GM19455 (cell line): ENCODE results near the gene FAM98C.
A peak's percentile ranks its signal among the peaks of the same experiment; 100 is the strongest.

ENCODE experiments used
- ATAC-seq: cut with Tn5 transposase; IDR thresholded peaks from one replicate; pipeline ENCODE4 v1.9.1; 2021; ENCODE audit not compliant: unreplicated experiment

The FAM98C gene

DNA sequence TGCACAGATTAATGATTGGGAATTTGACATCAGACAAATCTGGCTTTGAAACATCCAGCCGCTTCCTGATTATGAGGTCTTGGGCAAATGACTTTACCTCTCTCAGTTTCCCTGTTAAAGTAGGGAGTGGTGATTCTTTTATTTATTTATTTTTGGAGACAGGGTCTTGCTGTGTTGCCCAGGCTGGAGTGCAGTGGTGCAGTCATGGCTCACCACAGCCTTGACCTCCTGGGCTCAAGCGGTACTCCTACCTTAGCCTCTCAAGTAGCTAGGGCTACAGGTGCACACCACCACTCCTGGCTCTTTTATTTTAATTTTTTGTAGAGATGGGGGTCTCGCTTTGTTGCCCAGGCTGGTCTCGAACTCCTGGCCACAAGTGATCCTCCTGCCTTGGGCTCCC, 25.8 kb upstream of the FAM98C start:
- no peak for ATAC-seq

DNA sequence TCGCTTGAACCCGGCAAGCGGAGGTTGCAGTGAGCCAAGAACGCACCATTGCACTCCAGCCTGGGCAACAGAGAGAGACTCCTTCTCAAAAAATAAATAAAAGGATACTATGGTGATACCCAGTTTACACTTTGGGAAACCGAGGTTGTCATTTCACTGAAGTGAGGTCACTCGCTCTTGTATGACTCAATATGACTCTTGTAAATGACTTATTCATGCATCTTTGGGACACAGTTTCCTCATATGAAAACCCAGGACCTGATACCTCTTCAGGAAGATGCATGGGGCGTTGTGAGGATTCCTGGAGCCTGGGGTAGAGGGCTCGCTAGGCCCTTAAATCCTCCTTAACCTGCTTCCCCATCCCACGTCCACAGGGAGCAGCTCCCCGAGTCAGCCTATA, 24.0 kb upstream of the FAM98C start:
- no peak for ATAC-seq

GRCh38 chr19:38381138-38381537, 21.8 kb upstream of the FAM98C start:
- ATAC-seq = no peak

DNA sequence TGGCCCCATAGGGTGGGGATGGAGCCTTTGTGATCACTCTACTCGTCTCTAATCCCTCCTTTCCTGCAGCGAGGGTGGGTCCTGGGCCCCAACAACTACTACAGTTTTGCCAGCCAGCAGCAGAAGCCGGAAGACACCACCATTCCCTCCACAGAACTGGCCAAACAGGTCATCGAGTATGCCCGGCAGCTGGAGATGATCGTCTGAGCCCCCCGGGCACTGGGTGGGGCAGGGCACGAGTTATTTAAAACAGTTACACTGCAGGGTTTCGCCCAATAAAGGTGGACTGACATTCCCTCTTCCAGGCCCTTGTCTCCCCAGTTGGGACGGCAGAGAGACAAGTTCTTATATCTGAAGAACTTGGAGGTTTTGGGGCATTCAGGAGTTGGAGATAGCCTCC, 19.7 kb upstream of the FAM98C start:
- ATAC-seq = no peak

GRCh38 chr19:38383743-38384142, 19.1 kb upstream of the FAM98C start:
- ATAC-seq = no peak

DNA sequence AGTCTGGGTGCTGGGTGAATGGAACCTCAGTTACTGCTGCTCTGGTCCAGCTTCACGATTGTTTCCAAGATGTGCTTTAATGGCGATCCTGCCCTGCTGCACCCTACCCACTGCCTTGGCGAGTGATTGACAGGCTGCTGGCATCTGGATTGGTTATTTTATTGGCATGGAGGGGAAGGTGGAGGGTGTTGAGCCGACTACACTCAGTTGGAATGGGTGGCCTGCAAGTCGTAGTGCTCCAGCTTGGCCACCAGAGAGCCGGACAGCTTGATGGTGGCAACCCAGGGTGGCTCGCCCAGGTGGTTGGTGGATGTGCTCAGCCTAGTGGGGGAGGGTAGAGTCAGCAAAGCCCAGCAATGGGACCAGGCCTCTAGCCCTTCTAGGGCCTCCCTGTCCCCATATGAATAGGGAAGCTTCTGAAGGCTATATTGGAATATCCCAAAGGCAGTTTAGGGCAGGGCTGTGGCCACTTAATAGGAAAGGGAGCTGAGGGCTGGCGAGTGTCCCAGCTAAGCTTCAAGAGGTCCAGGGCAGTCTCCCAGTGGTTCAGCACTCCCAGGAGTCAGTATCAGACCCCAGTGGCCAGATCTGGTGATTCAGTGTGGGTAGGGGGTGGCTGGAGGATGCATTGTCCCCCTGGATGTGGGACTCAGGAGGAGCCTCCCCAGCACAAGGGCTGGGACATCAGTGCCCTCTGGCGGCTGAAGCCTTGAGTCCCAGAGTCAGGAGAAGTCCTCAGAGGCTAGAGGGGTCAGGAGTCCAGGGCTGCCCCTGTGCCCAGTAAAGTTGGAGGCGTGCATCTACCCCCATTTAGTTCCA, 18.5 kb upstream of the FAM98C start:
- ATAC-seq = no peak

DNA sequence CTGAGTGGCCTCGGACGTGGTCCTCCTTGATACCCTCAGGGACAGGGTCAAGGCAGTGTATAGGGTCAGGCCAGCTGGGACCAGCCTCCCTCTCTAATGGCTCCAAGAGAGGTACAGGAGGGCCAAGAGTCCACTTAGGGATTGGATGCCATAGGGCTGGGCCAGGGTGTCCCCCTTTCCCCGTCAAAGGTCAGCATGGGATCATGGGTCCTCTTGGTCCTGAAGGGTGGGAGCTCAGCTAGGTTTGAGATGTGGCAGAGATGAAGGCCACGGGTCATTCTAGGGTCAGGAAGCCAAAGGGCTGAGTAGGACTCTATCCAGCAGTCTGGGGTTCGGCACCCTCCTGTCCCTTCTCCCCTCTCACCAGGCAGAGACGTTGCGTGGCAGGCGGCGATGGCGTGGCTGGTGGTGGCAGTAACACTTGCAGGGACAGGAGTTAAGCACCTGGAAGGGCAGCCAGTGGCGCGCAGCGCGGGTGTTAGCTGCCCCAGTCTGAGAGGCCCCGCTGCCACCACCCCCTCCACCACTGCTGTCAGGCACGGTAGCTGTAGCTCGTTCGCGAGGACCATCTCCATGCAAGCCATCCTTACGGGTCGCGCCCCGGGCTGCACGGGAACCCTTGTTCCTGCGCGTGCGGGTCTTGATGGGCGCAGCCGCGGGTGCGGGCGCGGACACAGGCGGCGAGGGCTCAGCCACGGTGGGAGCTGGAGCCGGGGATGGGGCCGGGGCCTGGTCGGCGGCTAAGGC, 17.7 kb upstream of the FAM98C start:
- ATAC-seq = no peak

DNA sequence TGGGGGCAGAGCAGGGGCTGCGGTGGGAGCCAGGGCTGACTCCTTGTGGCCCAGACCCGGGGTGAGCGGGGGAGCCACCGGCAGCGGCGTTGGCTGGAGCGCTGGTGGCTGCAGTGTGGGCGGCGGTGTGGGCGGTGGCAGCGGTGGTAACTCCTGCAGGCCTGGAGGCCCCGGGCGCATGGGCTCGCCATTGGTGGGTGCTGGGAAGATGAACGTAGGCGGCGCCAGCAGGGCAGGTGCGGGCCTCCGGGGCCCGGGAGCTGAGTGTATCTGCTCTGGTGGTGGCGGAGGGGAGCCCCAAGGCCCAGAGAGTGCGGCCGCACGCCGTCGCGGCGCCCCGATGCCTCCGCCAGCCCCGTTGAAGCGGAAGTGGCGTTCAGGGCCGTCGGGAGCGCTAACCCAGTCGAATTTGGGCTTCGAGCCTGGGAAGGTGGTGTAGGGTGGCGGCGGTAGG, 17.1 kb upstream of the FAM98C start:
- ATAC-seq = no peak

- no peak for ATAC-seq
Measured at GRCh38 chr19:38386300-38386970, 16.5 kb upstream of the FAM98C start.

DNA sequence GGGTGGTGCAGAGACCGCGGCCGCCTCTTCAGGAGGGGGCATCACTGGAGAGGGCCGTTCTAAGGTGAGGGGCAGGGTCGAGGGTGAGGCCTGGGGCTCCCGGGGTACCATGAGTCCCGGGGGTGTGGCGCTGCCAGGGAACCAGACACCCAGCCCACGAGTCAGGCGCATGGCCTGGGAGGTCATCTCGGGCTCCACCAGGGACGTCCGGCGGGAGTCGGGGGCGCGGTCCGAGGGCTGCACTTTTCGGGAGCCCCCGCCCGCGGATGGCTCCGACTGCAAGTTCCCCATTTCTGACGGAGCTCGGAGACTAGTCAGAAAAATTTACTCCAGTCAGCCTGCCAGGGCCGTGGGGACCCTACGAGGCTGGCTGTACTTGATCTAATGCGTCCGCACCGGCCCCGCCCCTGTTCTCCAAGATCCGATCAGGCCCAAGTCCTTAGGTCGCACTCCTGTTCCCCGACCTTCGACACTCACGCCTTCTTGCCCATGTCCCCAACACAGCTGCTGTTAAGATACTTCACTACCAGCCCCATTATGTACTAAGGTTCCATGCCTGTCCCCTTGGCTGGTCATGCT, 15.8 kb upstream of the FAM98C start:
- no peak for ATAC-seq

DNA sequence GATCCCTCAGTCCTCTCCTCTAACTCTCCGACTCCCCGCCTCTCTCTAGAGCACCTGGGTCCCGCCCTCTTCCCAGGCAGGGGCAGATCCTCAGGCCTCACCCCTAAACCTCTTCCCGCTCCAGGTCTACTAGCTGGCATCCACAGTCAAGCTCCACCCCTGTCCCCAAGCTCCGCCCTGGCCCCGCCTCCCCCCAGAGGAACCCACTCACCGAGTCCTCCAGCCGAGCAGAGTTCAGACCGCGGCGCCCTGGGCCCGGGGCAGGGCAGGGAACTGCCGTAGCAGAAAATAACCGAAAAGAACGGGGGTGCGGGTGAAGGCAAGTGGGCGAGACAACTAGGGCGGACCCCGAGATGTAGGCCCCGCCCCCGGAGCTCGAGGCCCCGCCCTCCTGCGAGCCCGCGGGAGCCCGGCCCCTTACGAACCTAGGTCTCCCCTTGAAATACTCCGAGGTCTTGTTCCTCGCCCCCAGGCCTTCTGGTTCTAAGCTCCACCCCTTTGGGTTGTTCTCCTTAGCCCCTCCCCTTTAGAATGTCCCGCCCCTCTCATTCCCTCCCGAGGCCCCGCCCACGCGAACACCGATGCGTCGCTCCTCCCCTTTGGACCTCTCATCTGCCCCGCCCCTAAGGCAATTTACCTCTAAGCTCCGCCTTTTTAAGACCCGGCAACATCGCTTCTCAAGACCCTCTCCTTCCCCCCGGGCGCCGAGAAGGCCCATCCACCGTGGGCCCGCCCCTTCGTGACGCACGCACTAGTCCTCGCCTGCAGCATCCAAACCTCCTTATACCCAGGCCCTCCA, 15.1 kb upstream of the FAM98C start, which contains the start of gene GGN:
Gene GGN (minus strand): TSS at position 485 of the 799 bp plus-strand sequence. CDS start 773 bp downstream, outside the sequence.
- peak; percentile 49 for ATAC-seq

DNA sequence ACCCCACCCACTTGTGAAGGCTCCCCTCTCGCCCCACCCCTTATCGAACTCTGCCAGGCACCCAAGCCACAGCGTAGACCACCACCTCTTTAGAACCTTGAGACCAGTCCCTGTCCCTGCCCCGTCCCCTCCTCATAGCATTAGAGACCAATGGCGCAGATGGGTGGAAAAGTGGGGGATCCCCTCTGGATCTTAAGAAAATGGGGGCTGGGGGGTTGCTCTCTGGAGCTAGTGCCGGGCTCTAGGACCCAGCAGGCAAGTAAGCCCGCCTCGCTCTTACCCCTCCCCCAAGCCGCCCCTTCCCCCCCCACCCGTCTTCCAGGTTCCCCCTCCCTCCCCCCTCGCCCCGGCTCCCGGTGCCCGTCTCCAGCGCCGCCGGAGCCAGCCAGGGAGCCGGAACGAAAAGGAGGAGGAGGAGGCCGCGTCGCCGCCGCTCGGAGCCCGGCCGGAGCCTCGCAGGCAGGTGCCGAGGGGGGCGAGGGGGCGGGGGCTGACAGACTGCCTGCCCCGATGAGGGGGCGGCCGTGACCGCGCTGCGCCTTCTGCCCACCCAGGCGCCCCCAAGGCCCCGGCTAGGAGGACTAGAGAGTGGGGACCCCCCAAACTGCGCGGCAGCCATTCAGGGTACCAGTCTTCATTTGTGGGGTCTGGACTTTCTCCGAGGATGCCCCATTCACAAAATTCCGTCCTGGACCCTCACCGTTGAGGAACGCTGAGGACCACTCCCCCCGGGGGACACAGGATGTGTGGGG, 14.4 kb upstream of the FAM98C start, which contains the start of gene SPRED3:
Gene SPRED3 (plus strand): TSS at position 349 of the 752 bp plus-strand sequence. CDS start 1,606 bp downstream, outside the sequence.
- ATAC-seq = no peak

- ATAC-seq = no peak
Measured at GRCh38 chr19:38389101-38389925, 13.6 kb upstream of the FAM98C start.

- no peak for ATAC-seq
Measured at GRCh38 chr19:38389957-38390924, 12.7 kb upstream of the FAM98C start.

DNA sequence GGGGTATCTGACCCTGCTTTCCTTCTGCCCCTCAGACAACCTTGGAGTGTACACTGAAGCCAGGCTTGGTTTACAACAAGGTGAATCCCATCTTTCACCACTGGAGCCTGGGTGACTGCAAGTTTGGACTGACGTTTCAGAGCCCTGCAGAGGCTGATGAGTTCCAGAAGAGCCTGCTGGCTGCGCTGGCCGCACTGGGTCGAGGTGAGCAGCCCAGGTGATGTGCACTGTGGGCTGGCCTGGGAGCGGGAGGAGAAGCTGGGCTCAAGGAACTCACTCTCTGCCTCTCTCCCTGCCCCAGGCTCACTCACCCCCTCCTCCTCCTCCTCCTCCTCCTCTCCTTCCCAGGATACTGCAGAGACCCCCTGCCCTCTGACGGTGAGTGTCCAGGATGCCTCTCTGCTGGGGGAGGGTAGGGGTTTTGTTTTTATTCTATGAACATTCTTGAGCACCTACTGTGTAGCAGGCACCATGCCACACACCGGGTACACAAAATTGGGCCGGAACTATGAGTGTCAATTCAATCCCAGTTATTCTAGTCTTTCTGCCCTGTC, 10.9 kb upstream of the FAM98C start:
- no peak for ATAC-seq

- no peak for ATAC-seq
Measured at GRCh38 chr19:38392707-38393308, 10.1 kb upstream of the FAM98C start.

- no peak for ATAC-seq
Measured at GRCh38 chr19:38394488-38394887, 8.4 kb upstream of the FAM98C start.
